Fibroblast of skin of right biceps (primary cell): ENCODE data around the gene ARHGEF7.

ENCODE experiments used
- DNase-seq: peaks from one replicate; pipeline ENCODE4 v3.0.0-alpha.2; 2013

Gene ARHGEF7

DNA sequence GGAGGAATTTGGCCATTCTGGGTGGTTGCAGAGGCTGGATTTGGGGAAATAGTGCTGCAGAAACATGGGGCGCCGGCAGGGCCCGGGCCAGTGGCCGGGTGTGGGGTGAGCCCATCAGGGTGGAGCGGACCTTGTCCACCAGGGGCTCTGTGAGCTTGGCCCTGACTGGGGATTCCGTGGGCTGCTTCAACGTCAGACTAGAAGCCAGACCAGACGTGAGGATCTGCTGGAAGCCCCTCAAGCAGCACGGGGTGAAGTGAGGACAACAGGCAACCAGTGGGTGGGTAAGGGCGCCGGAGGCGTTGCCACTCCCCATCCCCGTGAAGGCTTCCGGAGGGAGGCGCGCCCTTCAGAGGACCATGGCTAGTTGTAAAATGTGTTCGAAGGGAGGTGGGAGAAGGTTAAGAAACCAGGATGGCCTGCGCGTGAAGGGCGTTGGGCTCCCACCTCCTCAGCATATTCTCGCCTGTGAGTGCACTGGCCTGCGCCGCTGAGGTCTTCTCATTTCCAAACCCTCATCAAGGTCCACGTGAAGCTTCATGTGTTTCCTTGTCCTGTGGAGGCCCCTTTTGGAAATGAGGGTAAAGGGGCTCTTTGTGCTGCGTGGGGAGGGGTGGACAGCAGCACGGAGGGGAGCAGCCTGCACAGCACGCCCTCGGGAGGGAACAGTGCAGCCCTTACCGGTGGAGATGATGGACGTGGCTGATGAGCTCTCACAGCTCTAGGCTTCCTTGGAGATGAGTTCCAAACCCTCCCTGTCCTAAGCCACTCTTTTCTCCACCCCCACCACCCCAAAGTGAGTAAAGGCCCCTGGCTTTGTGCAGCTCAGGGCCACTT lies 213.7 kb downstream of the ARHGEF7 start:
- no peak for DNase-seq

DNA sequence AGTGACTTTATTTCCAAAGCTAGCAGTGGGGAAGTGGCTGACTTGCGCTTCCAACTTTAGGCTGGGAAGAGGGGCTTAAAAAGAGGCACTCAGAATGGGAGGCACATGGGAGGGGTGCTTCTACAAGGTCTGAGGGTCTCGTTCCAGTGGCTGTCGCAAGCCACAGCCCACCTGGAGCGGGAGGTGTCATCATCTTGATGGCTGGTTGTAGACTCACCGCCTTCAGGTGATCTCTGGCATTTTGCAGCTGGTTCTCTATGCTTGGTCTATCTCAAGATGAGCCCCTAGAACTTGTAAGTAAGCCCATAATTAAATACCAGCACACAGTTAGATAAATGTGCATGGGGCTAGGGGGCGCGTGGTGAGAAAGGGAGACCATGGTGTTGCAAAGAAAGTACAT lies 214.5 kb downstream of the ARHGEF7 start:
- DNase-seq, result no peak

DNA sequence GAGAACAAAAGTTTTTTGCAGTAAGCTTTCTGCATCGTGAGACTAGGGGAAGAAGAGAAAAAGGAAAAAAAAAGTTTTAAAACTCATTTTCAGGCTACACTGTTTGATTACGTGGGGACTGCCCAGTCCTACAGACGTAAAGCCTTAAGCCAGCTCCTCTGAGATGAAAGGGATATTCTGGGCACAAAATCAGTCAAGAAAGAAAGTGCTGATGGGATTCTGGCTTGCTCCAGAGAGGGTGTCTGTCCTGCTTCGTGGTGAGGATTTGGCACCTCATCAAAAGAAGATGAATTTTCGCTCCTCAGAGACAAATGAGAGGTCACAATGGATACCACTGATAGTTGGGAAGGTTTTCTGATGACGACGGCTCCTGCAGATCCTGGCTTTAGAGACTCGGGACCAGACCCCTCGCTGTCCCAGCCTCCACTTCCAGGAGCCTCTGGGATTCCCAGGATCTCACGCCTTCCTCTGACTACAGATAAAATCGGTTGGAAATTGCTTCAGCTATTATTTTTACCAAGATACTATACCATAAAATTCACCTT lies 215.0 kb downstream of the ARHGEF7 start:
- DNase-seq, result no peak

DNA sequence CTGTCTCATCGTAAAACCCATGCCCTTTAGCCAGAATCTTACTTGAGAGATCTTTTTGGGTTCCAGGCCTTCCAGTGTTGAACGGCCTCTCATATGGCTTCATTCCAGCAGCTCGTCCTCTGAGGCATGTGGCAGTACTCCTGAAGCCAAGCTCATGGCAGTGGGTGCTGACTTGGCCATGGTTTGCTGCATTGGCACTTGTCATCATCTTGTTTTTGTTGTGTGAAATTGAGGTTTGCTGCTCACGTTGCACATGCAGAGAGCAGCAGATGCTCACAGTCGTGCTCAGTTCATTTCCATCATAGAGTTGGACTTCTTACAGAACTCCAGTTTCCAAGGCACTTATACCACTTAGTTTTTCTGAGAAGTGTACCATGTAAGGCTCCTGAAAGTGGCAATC lies 220.2 kb downstream of the ARHGEF7 start:
- DNase-seq, result no peak

DNA sequence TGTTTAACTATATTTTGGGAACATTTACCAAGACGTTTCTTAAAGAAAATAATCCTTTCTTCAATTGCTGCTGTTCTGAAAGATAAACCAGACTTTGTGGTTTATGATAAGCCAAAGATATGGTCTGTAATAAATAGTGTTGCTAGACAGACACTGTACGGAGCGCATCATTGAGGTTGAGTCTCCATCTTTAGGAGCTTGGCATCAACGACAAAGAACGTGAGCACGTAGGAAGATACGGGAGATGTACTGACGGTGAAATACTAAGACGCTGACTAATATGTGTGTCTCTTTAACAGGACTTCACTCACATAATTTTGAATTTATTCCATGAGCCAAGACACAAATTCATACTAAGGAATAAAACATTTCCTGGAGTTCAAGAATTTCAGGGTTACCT lies 221.6 kb downstream of the ARHGEF7 start:
- peak; percentile 57 for DNase-seq

DNA sequence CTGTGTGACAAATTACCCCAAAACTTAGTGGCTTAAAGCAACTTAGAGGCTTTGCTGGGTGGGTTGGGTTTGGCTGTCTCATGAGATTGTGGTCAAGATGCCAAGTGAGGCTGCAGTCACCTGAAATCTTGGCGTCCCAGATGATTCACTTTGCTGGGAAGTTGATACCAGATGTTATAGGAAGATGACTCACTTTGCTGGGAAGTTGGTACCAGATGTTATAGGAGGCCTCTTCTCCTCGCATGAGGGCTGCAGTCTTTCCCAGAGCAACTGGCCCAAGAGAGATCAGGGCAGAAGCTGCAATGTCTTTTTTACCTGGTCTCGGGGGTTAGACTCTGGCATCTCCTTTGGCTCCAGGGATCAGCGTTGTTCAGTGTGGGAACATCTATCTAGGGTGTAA lies 222.1 kb downstream of the ARHGEF7 start:
- DNase-seq, result peak; percentile 93

DNA sequence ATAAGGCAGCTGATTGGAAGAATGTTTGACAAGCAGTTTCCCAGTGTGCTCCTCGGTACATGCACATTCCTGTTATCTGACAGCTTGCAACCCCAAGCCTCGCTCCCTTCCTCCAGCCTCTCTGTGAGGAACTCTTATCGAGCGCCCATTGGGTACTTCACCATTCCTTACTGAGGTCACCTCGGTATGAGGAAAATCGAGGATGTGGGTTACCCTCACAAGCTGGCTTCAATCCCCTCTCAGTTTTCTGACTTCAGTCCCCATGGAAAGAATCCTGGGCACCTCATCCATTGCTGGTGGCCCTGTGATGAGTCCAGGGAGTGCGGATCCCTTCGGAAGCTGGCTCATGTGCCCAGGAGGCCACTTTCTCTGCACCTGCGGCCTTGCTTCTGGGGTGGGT lies 222.6 kb downstream of the ARHGEF7 start:
- no peak for DNase-seq

DNA sequence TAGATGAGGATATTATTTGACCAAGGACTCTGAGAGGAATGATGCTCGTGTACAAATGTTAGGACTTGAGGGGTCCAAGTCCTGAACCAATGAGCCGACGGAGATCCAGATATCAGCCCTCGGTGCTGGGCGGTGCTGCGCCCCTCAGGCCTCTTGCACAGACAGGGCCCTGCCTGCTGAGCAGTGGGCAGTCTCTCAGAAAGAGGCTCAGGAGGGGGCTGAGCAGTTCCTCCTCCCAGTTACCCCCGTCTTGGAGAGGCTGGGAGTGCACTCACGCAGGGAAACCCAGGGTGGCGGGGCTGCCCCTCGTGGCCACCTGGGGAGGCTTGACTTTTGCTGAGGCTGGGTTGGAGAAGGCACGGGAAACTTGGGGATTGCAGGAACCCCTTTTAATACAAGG lies 223.7 kb downstream of the ARHGEF7 start:
- DNase-seq, result no peak

DNA sequence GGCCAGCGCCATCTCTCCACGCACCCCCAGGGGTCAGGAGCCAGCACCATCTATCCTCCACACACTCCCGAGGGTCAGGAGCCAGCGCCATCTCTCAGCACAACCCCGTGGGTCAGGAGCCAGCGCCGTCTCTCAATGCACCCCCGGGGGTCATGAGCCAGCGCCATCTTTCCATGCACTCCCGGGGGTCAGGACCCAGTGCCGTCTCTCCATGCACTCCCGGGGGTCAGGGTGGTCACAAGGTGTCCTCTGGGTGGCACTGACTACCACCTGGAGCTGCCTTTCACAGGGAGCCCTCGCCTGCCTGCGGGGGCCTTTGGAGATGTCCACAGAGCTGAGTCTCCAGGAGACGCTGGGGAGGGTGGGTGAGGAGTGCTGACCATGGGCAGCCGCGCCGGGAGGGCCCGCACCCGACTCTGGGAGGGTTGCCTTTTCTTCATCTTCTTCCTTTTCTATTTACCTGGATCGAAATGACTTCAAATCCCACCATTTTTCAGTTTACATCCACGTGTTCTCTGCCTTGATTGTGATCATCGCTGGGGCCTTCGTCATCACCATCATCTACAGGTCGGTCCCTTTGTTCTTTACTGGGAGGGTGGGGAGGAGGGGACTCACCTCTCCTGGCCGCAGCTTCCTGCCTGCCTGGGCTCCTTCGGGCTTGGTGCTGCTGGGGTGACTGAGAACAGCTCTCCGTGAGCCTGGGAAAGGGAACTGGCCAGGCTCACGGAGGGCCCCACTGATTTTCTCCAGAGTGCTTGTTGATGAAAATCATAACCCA lies 224.4 kb downstream of the ARHGEF7 start:
- no peak for DNase-seq

DNA sequence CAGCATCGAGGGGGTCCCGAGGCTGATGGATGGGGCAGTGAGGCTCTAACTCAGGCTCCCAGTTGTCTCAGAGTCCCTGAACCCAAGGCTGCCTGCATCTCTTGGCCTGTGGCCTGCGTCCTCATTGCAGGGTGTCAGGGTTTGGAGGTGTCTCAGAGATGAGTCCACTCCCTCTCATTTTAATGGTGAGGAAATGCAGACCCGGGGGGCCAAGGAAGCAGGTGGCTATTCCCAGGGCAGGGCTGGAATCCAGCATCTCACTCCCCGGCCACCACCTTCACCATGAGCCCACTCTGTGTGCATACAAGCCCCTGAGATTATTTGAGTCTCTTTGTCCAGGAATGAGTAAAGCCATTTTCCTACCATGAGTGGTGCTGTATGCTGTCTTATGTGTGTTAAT lies 226.8 kb downstream of the ARHGEF7 start:
- no peak for DNase-seq

DNA sequence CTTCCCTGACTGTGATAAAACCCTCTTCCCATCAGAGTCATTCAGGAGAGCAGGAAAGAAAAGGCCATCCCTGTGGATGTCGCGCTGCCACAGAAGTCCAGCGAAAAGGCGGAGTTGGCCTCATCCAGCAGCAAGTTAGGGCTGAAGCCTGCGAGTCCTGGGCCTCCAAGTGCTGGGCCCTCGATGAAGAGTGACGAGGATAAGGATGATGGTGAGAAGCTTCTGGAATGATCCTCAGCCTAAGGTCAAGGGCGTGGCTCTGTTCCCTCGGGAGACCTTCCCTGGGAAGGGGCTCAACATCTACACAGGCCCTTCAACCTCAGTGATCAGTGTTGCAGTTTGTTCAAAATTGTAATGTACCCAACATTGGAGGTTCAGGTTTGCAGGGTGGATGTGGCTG lies 227.6 kb downstream of the ARHGEF7 start:
- no peak for DNase-seq

DNA sequence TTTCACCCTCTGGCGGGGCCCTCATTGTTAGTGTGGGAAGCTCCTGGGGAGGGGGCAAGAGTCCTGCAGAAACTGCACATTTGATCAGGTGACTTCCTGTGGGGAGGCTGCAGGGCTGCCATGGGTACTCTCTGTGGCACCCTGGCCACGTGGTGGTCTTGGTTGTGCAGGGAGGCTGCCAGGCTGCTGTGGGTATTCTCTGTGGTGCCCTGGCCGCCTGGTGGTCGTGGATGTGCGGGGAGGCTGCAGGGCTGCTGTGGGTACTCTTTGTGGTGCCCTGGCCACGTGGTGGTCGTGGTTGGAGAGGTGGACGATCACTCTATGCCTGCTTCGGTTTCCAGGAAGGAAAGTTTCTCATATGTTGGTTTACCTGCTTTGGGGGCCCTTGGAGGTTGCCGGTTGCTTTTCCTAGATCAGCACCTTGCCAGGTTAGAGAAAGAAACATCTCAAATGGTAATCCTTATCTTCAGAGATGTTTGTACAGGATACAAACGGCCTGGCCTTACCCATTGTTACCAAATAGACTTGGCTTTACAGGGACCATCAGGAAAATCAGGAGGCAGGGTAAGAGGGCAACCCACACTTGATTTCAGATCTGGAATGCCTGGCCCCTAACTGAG lies 228.2 kb downstream of the ARHGEF7 start:
- DNase-seq, result no peak

DNA sequence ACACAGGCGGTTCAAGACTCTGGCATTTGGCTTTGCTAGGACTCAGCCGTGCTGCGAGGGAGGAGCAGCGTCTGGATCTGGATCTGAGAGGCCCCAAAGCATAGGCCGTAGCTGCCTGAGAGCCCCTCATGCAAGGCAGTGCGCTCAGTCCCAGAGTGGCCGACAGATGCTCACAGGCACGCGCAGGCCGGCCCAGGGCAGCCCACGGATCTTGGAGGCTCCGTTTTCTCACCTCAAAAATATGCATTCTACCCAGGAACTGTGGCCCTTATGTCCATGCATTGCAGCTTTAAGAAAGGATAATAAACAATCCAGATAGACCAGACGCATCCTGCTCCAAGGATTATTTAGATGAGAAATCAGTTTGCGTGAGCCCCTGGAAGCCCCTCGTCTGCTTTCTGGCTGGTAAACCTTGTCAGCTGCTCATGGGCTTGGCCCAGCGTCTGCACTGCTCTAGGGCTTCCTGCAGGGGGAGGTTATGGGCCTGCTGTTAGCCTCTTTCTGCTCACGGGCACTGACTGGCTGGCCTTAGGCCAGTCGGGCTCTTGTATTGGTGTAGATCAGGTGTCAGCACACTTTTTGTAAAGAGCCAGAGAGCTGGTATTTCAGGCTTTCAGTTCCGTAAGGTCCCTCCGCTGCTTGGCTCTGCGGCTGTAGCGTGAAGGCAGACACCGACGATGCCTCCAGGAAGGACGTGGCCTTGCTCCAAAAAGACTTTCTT lies 229.5 kb downstream of the ARHGEF7 start:
- DNase-seq, result peak; percentile 62

DNA sequence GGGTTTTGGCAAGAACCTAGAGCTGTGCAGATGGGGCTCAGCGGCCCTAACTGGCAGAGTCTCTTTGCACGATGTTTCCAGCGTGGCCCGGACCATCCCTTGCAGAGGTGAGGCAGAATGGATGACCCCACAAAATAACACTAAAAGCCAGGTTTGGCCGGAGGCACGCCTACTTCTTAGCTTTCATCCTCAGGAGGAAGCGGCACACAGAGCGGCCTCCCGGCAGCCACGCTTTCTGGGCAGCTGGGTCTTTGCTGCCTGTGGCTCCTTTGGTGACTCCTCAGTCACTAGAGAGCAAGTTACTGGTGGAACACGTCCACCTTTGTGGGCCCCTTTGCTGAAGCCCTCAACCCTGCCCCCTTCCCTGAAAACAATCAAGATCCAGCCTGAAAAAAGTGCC lies 230.6 kb downstream of the ARHGEF7 start:
- no peak for DNase-seq

DNA sequence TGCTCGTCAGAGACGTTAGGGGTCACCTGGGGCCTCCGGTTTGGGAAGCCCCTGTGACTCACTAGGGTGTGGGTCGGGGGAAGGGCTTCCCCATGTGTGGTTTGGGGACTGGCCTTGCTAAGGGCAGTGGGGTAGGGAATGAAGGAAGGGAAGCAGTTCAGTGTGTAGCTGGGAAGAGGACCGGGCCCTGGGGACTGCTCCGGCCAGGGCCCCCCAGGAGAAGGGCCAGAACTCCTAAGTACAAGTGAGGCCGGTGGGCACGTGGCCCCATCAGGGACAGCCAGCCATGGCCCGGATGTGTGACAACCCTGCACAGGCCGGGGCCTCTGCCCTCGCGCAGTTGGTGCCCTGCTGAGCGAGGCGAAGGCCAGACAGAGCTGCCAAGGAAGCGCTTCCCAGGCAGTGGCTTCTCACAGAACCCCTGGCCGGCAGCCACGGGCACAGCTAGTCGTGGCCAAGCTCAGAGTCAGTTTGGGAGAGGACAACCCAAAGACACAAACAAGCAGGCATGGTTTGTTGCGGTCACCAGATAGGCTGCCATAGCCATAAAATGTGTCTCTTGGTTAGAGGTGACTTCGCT lies 231.1 kb downstream of the ARHGEF7 start:
- DNase-seq, result no peak

DNA sequence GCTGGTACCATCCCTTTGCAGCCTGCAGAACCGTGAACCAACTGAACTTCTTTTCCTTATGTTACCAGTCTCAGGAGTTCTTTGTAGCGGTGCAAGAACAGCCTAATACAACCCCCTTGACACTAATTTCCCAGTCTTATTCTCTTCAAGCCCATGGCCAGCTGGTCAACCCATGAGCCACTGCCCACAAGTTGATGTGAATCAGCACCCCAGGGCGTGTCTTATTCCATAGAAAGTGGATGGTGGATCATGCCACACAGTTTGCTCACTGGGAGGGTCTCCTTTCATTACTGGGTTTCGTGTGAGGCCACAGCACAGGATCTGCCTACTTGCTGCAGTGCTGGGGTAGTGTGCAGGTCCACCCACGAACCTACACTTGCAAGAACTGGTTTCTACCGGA lies 232.3 kb downstream of the ARHGEF7 start:
- no peak for DNase-seq

DNA sequence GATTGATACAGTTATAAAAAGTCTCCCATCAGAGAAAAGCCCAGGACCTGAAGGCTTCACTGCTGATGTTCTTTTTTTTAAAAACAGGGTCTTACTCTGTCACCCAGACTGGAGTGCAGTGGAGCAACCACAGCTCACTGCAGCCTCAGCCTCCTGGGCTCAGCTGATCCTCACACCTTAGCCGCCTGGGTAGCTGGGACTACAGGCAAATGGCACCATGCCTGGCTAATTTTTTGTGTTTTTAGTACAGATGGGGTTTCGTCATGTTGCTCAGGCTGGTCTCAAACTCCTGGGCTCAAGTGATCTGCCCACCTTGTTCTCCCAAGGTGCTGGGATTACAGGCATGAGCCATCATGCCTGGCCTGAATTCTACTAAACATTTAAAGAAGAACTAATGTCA lies 238.4 kb downstream of the ARHGEF7 start:
- no peak for DNase-seq

DNA sequence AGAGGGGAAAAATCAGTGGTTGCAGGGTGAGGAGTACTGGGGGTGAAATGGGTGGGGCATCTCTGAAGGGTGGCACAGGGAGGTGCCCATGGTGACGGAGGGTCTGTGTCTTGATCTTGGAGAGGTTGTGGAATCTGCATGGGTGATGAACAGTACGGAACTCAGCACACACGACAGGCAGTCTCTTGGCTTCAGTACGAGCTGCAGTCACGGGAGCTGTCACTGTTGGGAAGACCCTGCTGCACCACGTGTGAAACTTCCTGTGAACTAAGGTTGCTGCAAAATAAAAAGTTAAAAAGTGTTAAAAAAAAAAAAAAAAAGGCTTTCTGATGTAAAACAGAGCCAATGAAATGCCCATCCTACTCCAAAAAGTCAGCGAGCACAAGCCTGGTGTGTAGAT lies 239.7 kb downstream of the ARHGEF7 start:
- DNase-seq, result no peak
